Uterus (tissue), 4 donors: ENCODE results near the gene TUBB3. TPM values are rescaled to one million over a fixed set of nuclear protein-coding genes. Genes with fewer than 3 reads are reported as not detected.

Experiments used
- DNase-seq, 2 donors: peaks; one replicate each; pipeline ENCODE4 v3.0.0-alpha.2; 2019 to 2020
- H3K27ac ChIP-seq, 2 donors: fragments of 200-600 bp; sonication (generic); 1 replicate in 1 of 2; 2 replicates in 1 of 2; pipeline ENCODE4 v1.5.1; 2016 to 2018
- H3K27me3 ChIP-seq, 2 donors: fragments of 200-600 bp; sonication (generic); one replicate each; pipeline ENCODE4 v1.5.1; 2018 to 2019; ENCODE audit warnings: control low read depth in 1 of 2
- H3K36me3 ChIP-seq, 2 donors: fragments of 200-600 bp; sonication (generic); one replicate each; pipeline ENCODE4 v1.5.1; 2019; ENCODE audit warnings: control low read depth in 1 of 2
- H3K4me1 ChIP-seq, 2 donors: fragments of 200-600 bp; sonication (generic); one replicate each; pipeline ENCODE4 v1.5.1; 2018 to 2019; ENCODE audit warnings: control low read depth in 1 of 2
- H3K4me3 ChIP-seq, 2 donors: fragments of 200-600 bp; sonication (generic); 1 replicate in 1 of 2; 2 replicates in 1 of 2; pipeline ENCODE4 v1.5.1; 2018 to 2019; ENCODE audit warnings: mild to moderate bottlenecking in 1 of 2
- H3K9me3 ChIP-seq, 2 donors: fragments of 200-600 bp; sonication (generic); one replicate each; pipeline ENCODE4 v1.5.1; 2019; ENCODE audit warnings: control low read depth in 1 of 2
- CTCF ChIP-seq, 4 experiments: fragments of 200-600 bp in 2 of 4; fragments of 450-650 bp in 2 of 4; sonication (generic) in 2 of 4; IDR thresholded peaks; one replicate each; pipeline ENCODE4 v1.5.1; 2016 to 2019; ENCODE audit warnings: antibody characterized with exemption in 4 of 4, mild to moderate bottlenecking in 2 of 4, moderate library complexity in 1 of 4
- POLR2A ChIP-seq, 2 donors: fragments of 450-650 bp; IDR thresholded peaks; one replicate each; pipeline ENCODE4 v1.6.1; 2016; ENCODE audit warnings: antibody characterized with exemption in 2 of 2, mild to moderate bottlenecking in 1 of 2, moderate library complexity in 1 of 2
- intact Hi-C: fragments of 100-400 bp; cut with DNase I; formaldehyde crosslinking; loops from one replicate; pipeline ENCODE4 v1.15.1; 2023; ENCODE audit warnings: low total_unique reads
- total RNA-seq, 4 donors: library from RNA; depleted of rRNA in 3 of 4; stranded (reverse); fragments of >200 nt in 3 of 4; gene quantifications; one replicate each; pipeline versions ENCODE4 v1.1.0 to v1.2.4, GENCODE V29; 2014 to 2023
- donor health status: DM: yes; HTN: yes; CAD: no.

The TUBB3 gene
- total RNA-seq, 4 donors from 2014 or later: 0.88 to 28.6 TPM; not detected in 2

GRCh38 chr16:89903908-89904515, 19.1 kb upstream of the TUBB3 start:
- Histone ChIP-seq H3K4me3 (no peak overlapping the region), H3K27ac (no peak overlapping the region), H3K9me3 (no peaks in the 10 kb centered on the region), H3K27me3 (no peaks in the 10 kb centered on the region), H3K4me1 (no peaks in the 10 kb centered on the region), H3K36me3 (no peaks in the 10 kb centered on the region)
- TF ChIP-seq CTCF (IDR thresholded peaks at IDR 0.05) (no peak), POLR2A (IDR thresholded peaks at IDR 0.05) (no peak)
- intact Hi-C loops: no loop called here
- DNase-seq: no peak

DNA sequence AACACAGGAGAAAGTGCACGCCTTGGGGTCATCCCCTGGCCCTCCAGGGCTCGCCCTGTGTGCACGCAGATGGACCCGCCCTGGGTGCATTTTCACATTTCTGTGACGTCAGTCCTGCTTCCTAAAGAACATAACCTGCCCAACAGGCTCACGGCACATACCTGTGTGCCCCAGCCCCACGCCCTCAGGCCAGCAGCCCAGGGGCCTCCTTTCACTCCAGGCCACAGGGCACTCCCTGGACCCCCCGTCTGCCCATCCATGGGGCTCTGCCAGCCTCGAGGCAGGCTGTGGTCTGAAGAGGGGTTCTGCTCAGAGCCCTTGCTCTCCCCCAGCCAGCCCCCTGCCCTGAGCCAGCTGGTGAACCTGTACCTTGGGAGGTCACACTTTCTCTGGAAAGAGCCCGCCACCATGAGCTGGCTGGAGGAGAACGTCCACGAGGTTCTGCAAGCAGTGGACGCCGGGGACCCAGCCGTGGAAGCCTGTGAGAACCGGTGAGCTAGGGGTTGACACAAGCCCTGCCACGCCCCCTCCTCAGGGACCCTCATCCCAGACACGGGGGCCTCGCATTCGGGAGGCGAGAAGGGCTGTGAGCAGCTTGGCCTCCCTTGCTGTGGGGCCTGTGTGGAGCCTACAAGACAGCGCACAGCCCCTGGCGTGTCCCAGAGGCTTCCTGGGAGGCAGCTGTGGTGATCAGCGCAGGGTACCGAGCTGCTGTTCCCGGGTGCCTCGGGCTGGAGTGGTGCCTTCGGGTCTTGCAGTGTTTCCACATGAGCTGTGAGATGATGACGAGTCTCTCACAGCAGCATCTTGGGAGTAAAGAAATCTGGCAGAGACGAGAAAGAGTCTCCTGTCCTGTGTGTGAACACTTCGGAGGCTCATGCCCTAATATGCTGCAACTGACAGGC, 18.3 kb upstream of the TUBB3 start:
- intact Hi-C loops: no loop called here
- Histone ChIP-seq H3K27me3 (no peaks in the 10 kb centered on the region), H3K36me3 (no peaks in the 10 kb centered on the region), H3K9me3 (no peaks in the 10 kb centered on the region), H3K27ac (no peak overlapping the region), H3K4me3 (no peak overlapping the region), H3K4me1 (no peaks in the 10 kb centered on the region)
- no peak for DNase-seq
- TF ChIP-seq POLR2A (IDR thresholded peaks at IDR 0.05) (no peak), CTCF (IDR thresholded peaks at IDR 0.05) (no peak)

DNA sequence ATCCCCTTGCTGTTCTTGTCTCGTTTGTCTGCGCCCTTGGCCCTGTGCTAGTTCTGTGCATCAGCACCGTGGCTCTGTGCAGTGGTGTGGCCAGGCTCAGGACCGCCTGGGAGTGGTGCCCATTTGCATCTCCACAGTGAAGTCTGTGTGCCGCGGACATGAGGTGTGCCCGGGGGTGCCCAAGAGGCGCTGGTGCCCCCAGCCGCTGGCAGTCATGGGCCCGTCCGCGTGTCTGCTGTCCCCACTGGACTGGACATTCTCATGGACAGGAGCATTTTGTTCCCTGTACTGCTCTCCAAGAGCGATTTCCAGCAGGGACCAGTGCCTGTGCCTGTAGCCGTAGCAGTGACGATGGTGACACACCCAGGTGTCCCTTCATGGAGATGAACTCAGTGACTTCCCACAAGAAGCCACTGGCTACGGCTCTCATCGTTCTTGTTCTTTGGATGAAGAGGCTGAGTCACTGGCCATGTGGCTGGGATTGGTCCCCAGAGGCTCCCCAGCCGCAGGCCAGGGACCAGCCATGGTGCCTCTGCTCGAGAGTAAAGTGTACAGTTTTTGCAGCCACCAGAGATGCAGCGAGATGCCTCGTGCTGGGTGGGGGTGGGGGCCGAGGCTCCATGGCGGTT, 17.5 kb upstream of the TUBB3 start:
- Histone ChIP-seq H3K36me3 (no peaks in the 10 kb centered on the region), H3K27me3 (no peaks in the 10 kb centered on the region)
- DNase-seq: no peak

GRCh38 chr16:89906140-89907025, 16.8 kb upstream of the TUBB3 start:
- TF ChIP-seq POLR2A (IDR thresholded peaks at IDR 0.05) (no peak), CTCF (IDR thresholded peaks at IDR 0.05) (no peak)
- Histone ChIP-seq H3K9me3 (no peaks in the 10 kb centered on the region), H3K4me3 (no peak overlapping the region), H3K36me3 (no peaks in the 10 kb centered on the region), H3K4me1 (no peaks in the 10 kb centered on the region), H3K27me3 (no peaks in the 10 kb centered on the region), H3K27ac (no peak overlapping the region)
- intact Hi-C loops: no loop called here
- DNase-seq: no peak

More for the DNA sequence above, 17.5 kb upstream of the TUBB3 start:
- H3K4me1 ChIP-seq: no peaks in the 10 kb centered on the region
- intact Hi-C loops: no loop called here
- TF ChIP-seq CTCF (IDR thresholded peaks at IDR 0.05): no peak
- no peak for TF ChIP-seq POLR2A (IDR thresholded peaks at IDR 0.05)
- H3K9me3 ChIP-seq: no peaks in the 10 kb centered on the region
- H3K27ac ChIP-seq: no peak overlapping the region
- no peak overlapping the region for H3K4me3 ChIP-seq
